Gastrocnemius medialis (tissue), 4 donors: ENCODE results near the gene CSF1.
"Not testable (repeated sequence)": the region's sequence is repeated elsewhere in the genome, so short reads cannot be mapped to it uniquely, and the experiment has no call there.

Source experiments
- POLR2A ChIP-seq, 2 donors: fragments of 450-650 bp; IDR thresholded peaks; one replicate each; pipeline ENCODE4 v1.6.1; 2017; ENCODE audit warnings: antibody characterized with exemption in 2 of 2, mild to moderate bottlenecking in 2 of 2, moderate library complexity in 2 of 2
- TF ChIP-seq, protein P1 (sequence below), 5 experiments: fragments of 450-650 bp in 3 of 5; fragments of 200-600 bp in 2 of 5; sonication (generic) in 2 of 5; IDR thresholded peaks in 4 of 5; conservative IDR thresholded peaks in 1 of 5; 1 replicate in 4 of 5; 2 replicates in 1 of 5; pipeline ENCODE4 v1.5.1; 2016 to 2019; ENCODE audit warnings: antibody characterized with exemption in 5 of 5, mild to moderate bottlenecking in 3 of 5, moderate library complexity in 3 of 5

DNA sequence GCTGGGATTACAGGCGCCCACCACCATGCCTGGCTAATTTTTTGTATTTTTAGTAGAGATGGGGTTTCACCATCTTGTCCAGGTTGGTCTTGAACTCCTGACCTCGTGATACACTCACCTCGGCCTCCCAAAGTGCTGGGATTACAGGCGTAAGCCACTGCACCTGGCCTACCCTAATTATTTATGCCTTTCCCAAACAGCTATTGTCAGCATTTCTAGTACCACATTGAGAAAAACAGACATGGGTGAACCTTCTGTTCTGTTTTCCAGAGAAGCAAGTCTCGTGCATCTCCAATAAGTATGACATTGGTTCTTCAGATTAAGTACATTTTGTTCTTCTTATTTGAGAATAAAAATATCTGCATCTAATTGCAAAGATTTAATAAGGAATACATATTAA is 40.9 kb downstream of the CSF1 start:
- TF ChIP-seq, protein P1, sequence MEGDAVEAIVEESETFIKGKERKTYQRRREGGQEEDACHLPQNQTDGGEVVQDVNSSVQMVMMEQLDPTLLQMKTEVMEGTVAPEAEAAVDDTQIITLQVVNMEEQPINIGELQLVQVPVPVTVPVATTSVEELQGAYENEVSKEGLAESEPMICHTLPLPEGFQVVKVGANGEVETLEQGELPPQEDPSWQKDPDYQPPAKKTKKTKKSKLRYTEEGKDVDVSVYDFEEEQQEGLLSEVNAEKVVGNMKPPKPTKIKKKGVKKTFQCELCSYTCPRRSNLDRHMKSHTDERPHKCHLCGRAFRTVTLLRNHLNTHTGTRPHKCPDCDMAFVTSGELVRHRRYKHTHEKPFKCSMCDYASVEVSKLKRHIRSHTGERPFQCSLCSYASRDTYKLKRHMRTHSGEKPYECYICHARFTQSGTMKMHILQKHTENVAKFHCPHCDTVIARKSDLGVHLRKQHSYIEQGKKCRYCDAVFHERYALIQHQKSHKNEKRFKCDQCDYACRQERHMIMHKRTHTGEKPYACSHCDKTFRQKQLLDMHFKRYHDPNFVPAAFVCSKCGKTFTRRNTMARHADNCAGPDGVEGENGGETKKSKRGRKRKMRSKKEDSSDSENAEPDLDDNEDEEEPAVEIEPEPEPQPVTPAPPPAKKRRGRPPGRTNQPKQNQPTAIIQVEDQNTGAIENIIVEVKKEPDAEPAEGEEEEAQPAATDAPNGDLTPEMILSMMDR (IDR thresholded peaks at IDR 0.05 in 4 of 5, conservative IDR thresholded peaks at IDR 0.05 in 1 of 5), result not testable (repeated sequence)
- TF ChIP-seq POLR2A (IDR thresholded peaks at IDR 0.05), result not testable (repeated sequence)
